Panc1 (cell line): ENCODE results near the gene C4orf50. TPM values are rescaled to one million over a fixed set of nuclear protein-coding genes. Genes with fewer than 3 reads are reported as not detected.

ENCODE experiments used
- ATAC-seq: fragments of 200-7000 bp; cut with Tn5 transposase; 2 replicates; pipeline ENCODE4 v1.9.1; 2020; ENCODE audit warnings: mild to moderate bottlenecking, moderate library complexity
- BruUV-seq: library from RNA; stranded (reverse); fragments of 400-500 nt; replicated peaks from 2 replicates; lab custom pipeline; 2021; lab: Mats Ljungman, UMichigan
- CTCF ChIA-PET: fragments of 300-600 bp; sonication (Branson Sonifier 250); formaldehyde crosslinking; loops from one replicate; lab custom pipeline; 2022; ENCODE audit warnings: antibody characterized with exemption; lab: Charles Lee
- POLR2A ChIA-PET: fragments of 300-600 bp; sonication (Branson Sonifier 250); formaldehyde crosslinking; loops from one replicate; lab custom pipeline; 2022; ENCODE audit warnings: antibody characterized with exemption; lab: Charles Lee
- DNase-seq: peaks from one replicate; pipeline ENCODE4 v3.0.0-alpha.2; 2010; ENCODE audit warnings: low read depth, low spot score
- H3K27ac ChIP-seq: 2 replicates; pipeline ENCODE4 v1.5.1; 2011; ENCODE audit warnings: mild to moderate bottlenecking, low read length, inconsistent platforms
- H3K27me3 ChIP-seq: fragments of 200-500 bp; sonication (Bioruptor generic); 2 replicates; pipeline ENCODE4 v1.6.0; 2014; ENCODE audit warnings: low read length, inconsistent platforms; ENCODE audit not compliant: control insufficient read depth, insufficient read depth
- H3K36me3 ChIP-seq: fragments of 200-500 bp; sonication (Bioruptor generic); 2 replicates; pipeline ENCODE4 v1.5.1; 2014; ENCODE audit warnings: inconsistent platforms, mild to moderate bottlenecking, low read length, moderate library complexity; ENCODE audit not compliant: control insufficient read depth, insufficient read depth
- H3K4me1 ChIP-seq: 2 replicates; pipeline ENCODE4 v1.5.1; 2011; ENCODE audit warnings: inconsistent platforms, mild to moderate bottlenecking, low read length, moderate library complexity; ENCODE audit not compliant: control insufficient read depth, insufficient read depth
- H3K4me3 ChIP-seq, 2 experiments: 2 replicates each; pipeline ENCODE4 v1.5.1; 2011 to 2012; ENCODE audit warnings: low read depth in 2 of 2, low read length in 2 of 2, mild to moderate bottlenecking in 2 of 2, inconsistent platforms in 1 of 2, moderate library complexity in 1 of 2
- H3K9me3 ChIP-seq: fragments of 200-500 bp; sonication (Bioruptor generic); 2 replicates; pipeline ENCODE4 v1.5.1; 2014; ENCODE audit warnings: low read depth, mild to moderate bottlenecking, inconsistent platforms, low read length, moderate library complexity; ENCODE audit not compliant: control insufficient read depth, insufficient read depth
- CTCF ChIP-seq: fragments of 450-650 bp; IDR thresholded peaks from 2 replicates; pipeline ENCODE4 v1.5.1; 2017; ENCODE audit warnings: mild to moderate bottlenecking
- POLR2AphosphoS5 ChIP-seq: IDR thresholded peaks from 2 replicates; pipeline ENCODE4 v1.6.1; 2012; ENCODE audit warnings: mild to moderate bottlenecking, low read depth, low read length, moderate library complexity
- SIN3A ChIP-seq: IDR thresholded peaks from 2 replicates; pipeline ENCODE4 v1.6.1; 2012; ENCODE audit warnings: low read depth, mild to moderate bottlenecking, low read length, moderate library complexity, borderline replicate concordance; ENCODE audit not compliant: insufficient read depth
- TCF7L2 ChIP-seq: IDR thresholded peaks from 2 replicates; pipeline ENCODE4 v1.6.1; 2011; ENCODE audit warnings: mild to moderate bottlenecking, low read depth, low read length, inconsistent platforms
- in situ Hi-C: cut with HindIII; loops from 2 replicates; pipeline ENCODE4 v1.10.0; 2016; ENCODE audit warnings: low sequenced_read_pairs, low pct_unique_long_range_greater_than_20kb
- intact Hi-C: fragments of 100-400 bp; cut with micrococcal nuclease; formaldehyde crosslinking; loops from one replicate; pipeline ENCODE4 v1.10.0; 2022; ENCODE audit not compliant: unreplicated experiment
- total RNA-seq: library from RNA; stranded (reverse); gene quantifications from one replicate; pipeline ENCODE4 v1.2.1, GENCODE V29; 2021; ENCODE audit not compliant: unreplicated experiment
- TF ChIP-seq, protein P1 (sequence below), 2 experiments: IDR thresholded peaks; 2 replicates each; pipeline ENCODE4 v1.6.1; 2011 to 2012; ENCODE audit warnings: low read depth in 2 of 2, control low read depth in 1 of 2, low read length in 1 of 2, mild to moderate bottlenecking in 1 of 2, moderate library complexity in 1 of 2; ENCODE audit not compliant: insufficient read depth in 1 of 2

C4orf50 gene
- total RNA-seq, 1 experiment from 2014 or later, result under 0.01 TPM

GRCh38 chr4:5923376-5923775, 94.9 kb downstream of the C4orf50 start:
- Histone ChIP-seq H3K4me1 (no peaks in the 10 kb centered on the region), H3K27me3 (no peaks in the 10 kb centered on the region), H3K27ac (no peak overlapping the region), H3K9me3 (no peaks in the 10 kb centered on the region), H3K36me3 (no peaks in the 10 kb centered on the region), H3K4me3 (no peak overlapping the region)
- intact Hi-C loops (no loop called here), in situ Hi-C loops (no loop called here)
- DNase-seq, result no peak
- TF ChIP-seq POLR2AphosphoS5 (no peak), SIN3A (no peak), CTCF (no peak), TCF7L2 (no peak)
- TF ChIP-seq, protein P1, sequence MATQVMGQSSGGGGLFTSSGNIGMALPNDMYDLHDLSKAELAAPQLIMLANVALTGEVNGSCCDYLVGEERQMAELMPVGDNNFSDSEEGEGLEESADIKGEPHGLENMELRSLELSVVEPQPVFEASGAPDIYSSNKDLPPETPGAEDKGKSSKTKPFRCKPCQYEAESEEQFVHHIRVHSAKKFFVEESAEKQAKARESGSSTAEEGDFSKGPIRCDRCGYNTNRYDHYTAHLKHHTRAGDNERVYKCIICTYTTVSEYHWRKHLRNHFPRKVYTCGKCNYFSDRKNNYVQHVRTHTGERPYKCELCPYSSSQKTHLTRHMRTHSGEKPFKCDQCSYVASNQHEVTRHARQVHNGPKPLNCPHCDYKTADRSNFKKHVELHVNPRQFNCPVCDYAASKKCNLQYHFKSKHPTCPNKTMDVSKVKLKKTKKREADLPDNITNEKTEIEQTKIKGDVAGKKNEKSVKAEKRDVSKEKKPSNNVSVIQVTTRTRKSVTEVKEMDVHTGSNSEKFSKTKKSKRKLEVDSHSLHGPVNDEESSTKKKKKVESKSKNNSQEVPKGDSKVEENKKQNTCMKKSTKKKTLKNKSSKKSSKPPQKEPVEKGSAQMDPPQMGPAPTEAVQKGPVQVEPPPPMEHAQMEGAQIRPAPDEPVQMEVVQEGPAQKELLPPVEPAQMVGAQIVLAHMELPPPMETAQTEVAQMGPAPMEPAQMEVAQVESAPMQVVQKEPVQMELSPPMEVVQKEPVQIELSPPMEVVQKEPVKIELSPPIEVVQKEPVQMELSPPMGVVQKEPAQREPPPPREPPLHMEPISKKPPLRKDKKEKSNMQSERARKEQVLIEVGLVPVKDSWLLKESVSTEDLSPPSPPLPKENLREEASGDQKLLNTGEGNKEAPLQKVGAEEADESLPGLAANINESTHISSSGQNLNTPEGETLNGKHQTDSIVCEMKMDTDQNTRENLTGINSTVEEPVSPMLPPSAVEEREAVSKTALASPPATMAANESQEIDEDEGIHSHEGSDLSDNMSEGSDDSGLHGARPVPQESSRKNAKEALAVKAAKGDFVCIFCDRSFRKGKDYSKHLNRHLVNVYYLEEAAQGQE (IDR thresholded peaks at IDR 0.05; ENCODE audit: insufficient read depth in 1 of 2, low read depth in 2 of 2, low read length in 1 of 2), result no peak
- CTCF ChIA-PET, result no interaction called here
- no TSS peak for BruUV-seq
- POLR2A ChIA-PET, result no interaction called here
- ATAC-seq, result no peak

DNA sequence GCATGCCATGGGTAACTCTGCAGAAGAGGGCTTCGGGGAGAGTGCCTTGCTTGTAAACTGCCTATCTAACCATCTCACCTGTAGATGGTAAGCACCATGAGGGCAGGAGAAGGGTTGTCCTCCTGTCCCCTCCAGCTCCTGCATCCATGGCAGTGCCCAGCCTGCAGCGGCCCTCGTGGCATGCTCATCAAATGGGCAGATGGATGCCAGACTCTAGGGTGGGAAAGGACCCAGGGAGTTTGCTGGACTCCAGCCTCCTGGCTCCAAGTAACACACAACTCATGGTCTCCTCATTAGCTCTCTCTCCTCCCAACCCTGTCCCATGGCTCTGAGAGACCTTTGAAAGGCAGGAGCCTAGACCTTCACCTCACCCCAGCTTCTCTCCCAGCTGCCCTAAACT, 95.7 kb downstream of the C4orf50 start:
- in situ Hi-C loops, result no loop called here
- Histone ChIP-seq H3K36me3 (no peaks in the 10 kb centered on the region), H3K4me3 (no peak overlapping the region), H3K27me3 (no peaks in the 10 kb centered on the region), H3K9me3 (no peaks in the 10 kb centered on the region), H3K4me1 (no peaks in the 10 kb centered on the region), H3K27ac (no peak overlapping the region)
- POLR2A ChIA-PET, result no interaction called here
- no peak for DNase-seq
- BruUV-seq, result no TSS peak
- TF ChIP-seq POLR2AphosphoS5 (no peak), SIN3A (no peak), TCF7L2 (no peak), CTCF (no peak)
- TF ChIP-seq, protein P1 (IDR thresholded peaks at IDR 0.05; ENCODE audit: insufficient read depth in 1 of 2, low read depth in 2 of 2, low read length in 1 of 2), result no peak
- intact Hi-C loops, result no loop called here
- CTCF ChIA-PET, result no interaction called here
- no peak for ATAC-seq
